Subcutaneous adipose tissue (tissue), 4 donors: ENCODE data around the gene HAAO. TPM values are rescaled to one million over a fixed set of nuclear protein-coding genes. Genes with fewer than 3 reads are reported as not detected.

Experiments used
- total RNA-seq, 4 donors: library from RNA; depleted of rRNA; stranded (reverse); fragments of >200 nt; gene quantifications; one replicate each; pipeline ENCODE4 v1.1.0, GENCODE V29; 2016
- TF ChIP-seq, protein P1 (sequence below): fragments of 450-650 bp; IDR thresholded peaks from one replicate; pipeline ENCODE4 v1.5.1; 2016; ENCODE audit warnings: low read depth, mild to moderate bottlenecking, control low read depth, antibody characterized with exemption, moderate library complexity

The HAAO gene
- total RNA-seq, 4 donors from 2014 or later, result 1.1 to 10.2 (median 5.9) TPM

DNA sequence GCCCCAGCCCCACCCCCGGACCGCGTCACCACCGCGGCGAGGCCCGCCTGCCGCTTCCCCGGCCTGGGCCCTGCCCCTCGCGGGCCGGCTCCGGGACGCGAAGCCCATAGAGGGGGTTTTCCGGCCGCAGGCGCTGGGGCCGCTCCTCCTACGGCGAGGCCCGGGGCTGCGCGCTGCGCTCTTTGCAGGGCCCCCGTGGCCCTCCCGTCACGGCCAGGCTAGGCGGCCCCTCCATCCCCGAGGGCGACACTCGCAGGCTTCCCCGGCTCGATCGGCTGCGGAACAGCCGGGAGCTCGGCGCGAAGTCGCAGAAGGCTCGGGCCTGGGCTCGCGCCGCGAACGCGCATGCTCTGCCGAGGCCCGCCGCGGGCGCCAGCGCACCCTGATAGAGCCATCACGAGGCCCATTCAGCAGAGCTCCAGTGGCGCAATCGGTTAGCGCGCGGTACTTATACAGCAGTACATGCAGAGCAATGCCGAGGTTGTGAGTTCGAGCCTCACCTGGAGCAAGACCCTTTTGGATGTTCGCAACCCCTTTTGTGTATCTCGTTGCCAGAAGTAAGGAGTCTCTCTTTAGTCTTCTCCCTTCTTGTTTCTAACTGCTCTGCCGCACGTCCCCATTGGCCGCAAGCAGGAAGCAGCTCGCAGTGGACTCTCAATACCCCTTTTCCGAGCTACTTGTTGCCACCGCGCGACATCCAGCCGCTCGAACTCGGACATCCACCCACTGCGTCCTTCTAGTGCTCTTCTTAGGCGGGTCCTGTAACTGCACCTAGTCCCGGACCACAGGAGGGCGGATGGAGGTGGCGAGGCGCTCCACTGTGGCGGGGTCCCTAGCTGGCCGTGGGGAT, 18.0 kb upstream of the HAAO start:
- TF ChIP-seq, protein P1, sequence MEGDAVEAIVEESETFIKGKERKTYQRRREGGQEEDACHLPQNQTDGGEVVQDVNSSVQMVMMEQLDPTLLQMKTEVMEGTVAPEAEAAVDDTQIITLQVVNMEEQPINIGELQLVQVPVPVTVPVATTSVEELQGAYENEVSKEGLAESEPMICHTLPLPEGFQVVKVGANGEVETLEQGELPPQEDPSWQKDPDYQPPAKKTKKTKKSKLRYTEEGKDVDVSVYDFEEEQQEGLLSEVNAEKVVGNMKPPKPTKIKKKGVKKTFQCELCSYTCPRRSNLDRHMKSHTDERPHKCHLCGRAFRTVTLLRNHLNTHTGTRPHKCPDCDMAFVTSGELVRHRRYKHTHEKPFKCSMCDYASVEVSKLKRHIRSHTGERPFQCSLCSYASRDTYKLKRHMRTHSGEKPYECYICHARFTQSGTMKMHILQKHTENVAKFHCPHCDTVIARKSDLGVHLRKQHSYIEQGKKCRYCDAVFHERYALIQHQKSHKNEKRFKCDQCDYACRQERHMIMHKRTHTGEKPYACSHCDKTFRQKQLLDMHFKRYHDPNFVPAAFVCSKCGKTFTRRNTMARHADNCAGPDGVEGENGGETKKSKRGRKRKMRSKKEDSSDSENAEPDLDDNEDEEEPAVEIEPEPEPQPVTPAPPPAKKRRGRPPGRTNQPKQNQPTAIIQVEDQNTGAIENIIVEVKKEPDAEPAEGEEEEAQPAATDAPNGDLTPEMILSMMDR, result no peak

DNA sequence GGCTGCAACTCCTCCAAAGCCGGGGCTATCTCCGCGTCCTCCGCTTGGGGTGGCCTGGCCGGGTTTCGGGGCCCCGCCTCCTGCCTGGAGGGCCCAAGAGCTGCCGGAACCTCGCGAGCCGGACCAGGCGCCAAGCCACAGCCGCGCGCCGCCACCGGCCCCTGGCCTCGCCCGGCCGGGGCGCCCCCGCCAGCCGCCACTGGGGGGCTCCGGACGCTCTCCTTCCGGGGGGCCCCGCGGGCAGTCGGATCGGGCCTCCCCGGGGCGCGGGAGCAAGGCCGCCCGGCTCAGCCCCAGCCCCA, 17.4 kb upstream of the HAAO start:
- TF ChIP-seq, protein P1, result no peak

DNA sequence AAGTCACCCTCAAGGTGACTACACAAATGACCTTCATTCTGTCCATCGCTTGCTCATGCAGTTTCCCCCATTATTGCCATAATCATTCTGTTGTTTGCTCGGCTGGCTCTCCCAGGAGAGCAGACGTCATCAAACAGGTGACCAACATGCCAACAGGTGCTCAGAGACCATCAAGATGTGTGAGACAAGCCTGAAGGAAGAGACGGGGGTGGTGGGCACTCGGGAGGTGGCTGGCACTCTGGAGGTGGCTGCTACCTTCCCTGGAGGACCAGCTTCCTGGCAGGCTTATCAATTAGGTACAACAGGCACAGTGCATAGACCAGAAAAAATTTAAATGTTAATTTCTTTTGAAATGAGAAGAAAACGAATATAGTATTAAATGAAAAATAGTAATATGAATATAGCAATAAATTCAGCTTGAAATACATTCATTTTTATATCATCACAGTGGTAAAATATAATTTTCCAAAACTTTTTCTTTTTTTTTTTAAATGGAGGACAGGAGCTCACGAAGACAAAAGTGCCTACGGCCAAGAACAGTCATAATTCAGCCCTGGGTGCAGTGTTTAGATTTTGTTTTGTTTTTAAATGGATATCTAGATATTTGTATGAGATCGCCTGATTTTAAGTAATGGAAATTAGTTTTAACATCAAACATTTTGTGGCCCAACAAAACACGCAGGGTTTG, 16.9 kb upstream of the HAAO start:
- TF ChIP-seq, protein P1, result no peak

DNA sequence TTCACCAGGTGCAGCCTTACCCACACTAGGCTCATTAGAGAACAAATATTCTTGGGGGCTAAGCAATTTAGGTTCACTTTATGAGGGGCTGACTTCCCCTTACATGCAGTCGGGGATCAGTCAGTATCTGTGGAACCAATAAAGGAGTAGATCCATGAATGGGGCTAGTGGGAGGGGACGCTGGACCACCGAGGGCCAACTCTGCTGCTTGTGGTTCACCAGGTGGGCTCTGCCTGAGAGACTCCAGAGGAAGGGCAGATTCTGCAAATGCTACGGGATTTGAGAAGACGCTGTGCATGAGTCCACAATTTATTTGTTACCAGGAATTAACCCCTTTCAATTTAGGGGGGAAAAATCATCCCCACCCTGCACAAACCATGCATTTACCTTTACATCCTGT, 15.9 kb upstream of the HAAO start:
- TF ChIP-seq, protein P1, result no peak

DNA sequence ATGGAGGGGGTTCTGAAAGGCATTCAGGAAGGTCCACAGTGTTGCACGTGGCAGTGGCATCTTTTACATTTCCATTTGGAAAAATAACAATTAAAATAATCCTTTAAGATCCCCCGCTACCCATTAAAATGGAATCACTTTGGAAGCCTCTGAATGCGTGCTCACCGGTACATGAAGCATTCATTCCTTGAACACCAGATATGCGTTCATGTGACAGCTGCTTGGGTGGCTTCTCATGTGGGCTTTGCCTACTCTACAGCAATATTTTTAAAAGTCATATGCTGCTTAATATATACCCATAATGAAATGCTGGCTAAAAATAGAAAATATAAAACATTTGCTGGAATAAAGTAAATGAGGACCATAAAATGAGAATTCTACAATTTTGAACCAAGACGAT, 14.4 kb upstream of the HAAO start:
- TF ChIP-seq, protein P1, result no peak

DNA sequence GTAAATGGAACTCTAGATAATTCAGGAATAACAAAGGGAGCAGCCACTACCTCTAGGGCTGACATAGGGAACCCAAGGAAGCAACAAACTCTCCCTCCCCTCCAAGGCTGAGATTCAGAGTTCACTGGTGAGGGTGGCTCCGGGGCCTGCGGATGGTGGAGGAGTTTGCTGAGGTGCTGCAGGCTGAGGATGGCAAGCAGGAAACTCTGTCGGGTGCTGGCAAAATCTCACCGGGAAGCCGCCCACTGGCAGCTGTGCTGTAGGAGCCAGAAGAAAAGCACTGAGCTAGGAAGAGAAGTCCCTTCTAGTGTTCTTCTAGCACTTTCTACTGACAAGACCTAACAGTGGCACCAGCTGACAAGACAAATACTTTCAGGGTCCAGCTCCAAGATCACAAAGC, 12.5 kb upstream of the HAAO start:
- TF ChIP-seq, protein P1, result no peak

DNA sequence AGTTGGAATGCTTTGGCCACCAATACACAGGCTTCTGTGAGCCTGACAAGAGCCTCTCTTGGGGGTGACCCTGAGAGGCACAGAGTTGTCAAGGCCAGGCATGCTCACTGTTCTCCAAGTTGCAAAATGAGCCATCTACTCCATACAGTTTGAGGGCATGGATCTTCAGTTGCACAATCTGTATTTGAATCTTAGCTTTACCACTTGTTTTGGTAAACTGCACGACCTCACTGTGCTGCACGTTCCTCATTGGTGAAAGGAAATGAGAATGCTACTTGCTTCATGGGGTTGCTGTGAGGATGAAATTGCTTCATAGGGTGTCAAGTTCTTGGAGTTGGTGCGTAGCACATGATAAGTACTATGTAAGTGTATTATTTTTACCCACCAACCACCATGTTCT, 12.0 kb upstream of the HAAO start:
- TF ChIP-seq, protein P1, result no peak
